Astrocyte of the cerebellum (primary cell): Measurements from ENCODE around the gene DLX2.

Source experiments
- DNase-seq: peaks from one replicate; pipeline ENCODE4 v3.0.0-alpha.2; 2011; ENCODE audit warnings: low read depth
- H3K4me3 ChIP-seq: 2 replicates; pipeline ENCODE4 v1.5.1; 2011; ENCODE audit warnings: mild to moderate bottlenecking, low read depth, low read length, moderate library complexity
- in situ Hi-C: cut with HindIII; loops from 2 replicates; pipeline ENCODE4 v1.10.0; 2017; ENCODE audit warnings: low sequenced_read_pairs
- TF ChIP-seq, protein P1 (sequence below): IDR thresholded peaks from 2 replicates; pipeline ENCODE4 v1.5.1; 2012; ENCODE audit warnings: low read length, low read depth, moderate library complexity, mild to moderate bottlenecking; ENCODE audit errors: missing control alignments

DLX2 gene

DNA sequence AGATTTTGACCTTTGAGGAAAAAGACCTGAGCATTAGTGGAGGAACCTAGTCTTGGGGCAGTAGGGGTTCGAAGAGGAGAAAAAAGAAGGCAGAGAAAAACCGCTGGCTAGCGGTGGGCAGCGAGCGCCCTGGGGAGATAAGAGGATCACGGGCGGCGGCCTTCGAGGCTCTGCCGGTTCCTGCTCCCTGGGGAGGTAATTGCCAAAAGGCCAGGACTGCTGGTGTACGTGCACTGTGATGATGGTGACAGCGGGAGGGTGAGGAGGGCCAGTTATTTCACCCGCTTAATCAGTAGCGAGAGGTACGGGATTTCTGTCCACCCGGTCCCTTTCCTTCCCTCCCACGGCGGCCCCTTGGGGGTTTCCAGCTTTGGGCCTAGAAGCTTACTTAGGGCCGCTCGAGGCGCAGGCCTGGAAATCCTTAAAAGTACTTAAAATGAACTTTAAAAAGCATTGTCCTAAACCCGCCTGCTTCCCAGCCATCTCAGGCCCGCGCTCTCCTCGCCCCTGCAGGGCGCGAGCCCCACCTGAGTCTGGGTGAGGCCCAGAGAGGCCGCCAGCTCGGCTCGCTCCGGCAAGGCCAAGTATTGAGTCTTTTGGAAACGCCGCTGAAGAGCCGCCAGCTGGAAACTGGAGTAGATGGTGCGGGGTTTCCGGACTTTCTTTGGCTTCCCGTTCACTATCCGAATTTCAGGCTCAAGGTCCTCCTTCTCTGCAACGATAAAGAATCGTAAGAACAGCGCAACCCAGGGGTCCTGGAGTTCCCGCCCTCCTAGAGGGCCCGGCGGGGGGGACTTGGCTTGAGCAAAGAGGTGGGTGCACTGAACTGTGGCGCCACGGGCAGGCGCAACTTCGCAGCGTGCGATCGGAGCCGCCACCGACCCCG is 1.5 kb downstream of the DLX2 start:
- peak overlapping the region; percentile 47 for H3K4me3 ChIP-seq
- TF ChIP-seq, protein P1, sequence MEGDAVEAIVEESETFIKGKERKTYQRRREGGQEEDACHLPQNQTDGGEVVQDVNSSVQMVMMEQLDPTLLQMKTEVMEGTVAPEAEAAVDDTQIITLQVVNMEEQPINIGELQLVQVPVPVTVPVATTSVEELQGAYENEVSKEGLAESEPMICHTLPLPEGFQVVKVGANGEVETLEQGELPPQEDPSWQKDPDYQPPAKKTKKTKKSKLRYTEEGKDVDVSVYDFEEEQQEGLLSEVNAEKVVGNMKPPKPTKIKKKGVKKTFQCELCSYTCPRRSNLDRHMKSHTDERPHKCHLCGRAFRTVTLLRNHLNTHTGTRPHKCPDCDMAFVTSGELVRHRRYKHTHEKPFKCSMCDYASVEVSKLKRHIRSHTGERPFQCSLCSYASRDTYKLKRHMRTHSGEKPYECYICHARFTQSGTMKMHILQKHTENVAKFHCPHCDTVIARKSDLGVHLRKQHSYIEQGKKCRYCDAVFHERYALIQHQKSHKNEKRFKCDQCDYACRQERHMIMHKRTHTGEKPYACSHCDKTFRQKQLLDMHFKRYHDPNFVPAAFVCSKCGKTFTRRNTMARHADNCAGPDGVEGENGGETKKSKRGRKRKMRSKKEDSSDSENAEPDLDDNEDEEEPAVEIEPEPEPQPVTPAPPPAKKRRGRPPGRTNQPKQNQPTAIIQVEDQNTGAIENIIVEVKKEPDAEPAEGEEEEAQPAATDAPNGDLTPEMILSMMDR = no peak
- in situ Hi-C loops = no loop called here
- DNase-seq = no peak

DNA sequence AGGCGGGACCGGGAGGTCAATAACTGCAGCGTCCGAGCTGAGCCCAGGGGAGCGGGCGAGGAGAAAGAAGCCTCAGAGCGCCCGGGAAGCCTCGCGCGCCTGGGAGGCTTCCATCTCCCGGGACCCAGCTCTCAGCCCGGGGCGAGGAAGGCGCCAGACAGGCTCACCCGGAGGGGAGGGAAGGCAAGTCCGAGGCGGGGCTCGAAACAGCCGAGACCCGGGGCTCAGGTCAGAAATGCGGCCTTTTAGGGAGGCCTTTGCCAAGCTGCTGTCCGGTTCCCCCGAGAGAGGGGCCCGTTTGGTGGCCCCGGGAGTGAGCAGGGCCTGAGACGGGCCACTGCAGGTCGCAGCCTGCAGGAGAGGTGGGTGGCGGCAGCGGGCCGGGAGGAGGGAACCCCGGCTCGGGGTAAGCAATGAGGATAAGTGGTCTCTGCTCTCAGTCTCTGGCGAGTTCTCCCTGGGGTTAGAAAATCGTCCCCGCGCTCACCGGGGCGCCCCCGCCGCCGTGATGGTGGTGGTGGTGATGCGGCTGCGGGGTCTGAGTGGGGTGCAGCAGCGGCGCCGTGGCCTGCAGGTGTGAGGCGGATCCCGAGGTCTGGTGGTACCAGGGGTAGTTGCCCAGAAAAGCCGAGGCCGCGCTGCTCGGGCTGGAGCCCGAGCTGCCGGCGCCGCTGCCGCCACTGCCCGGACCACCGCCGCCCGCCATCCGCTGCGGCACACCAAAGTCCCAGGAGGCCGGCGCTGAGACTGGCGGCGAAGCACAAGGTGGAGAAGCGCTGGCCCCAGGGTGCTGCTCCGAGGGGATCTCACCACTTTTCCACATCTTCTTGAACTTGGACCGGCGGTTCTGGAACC is 2.4 kb downstream of the DLX2 start:
- H3K4me3 ChIP-seq = no peak overlapping the region
- no peak for DNase-seq
- in situ Hi-C loops = no loop called here
- TF ChIP-seq, protein P1 = no peak

DNA sequence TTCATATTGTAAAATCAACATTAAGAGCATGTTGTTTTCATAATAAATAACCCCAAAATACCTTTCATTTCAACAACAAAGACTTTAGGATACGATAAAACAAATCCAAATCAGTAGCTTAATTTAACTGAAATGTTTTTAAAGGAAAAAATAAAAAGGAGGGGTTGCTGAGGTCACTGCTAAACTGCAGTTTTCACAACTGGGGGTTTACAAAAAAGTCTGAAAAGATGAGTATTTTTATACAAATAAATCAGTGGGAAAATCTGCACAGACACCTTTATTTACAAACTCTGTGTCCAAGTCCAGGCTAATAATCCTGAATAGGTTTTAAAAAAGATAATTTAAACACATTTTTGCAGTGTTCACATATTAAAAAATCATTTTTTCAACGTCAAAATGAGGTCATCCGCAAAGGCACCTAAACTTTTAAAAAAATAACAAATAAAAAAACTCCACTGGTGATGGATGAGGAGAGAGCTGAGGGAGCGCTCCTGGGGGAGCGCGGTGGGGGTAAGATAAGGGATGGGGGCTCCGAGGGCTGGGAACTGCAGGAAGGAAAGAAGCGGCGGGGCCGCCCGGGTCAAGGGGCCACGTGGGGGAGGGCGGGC is 3.1 kb downstream of the DLX2 start:
- no peak for DNase-seq
- in situ Hi-C loops = no loop called here
- H3K4me3 ChIP-seq = peak overlapping the region; percentile 38
- TF ChIP-seq, protein P1 = no peak

DNA sequence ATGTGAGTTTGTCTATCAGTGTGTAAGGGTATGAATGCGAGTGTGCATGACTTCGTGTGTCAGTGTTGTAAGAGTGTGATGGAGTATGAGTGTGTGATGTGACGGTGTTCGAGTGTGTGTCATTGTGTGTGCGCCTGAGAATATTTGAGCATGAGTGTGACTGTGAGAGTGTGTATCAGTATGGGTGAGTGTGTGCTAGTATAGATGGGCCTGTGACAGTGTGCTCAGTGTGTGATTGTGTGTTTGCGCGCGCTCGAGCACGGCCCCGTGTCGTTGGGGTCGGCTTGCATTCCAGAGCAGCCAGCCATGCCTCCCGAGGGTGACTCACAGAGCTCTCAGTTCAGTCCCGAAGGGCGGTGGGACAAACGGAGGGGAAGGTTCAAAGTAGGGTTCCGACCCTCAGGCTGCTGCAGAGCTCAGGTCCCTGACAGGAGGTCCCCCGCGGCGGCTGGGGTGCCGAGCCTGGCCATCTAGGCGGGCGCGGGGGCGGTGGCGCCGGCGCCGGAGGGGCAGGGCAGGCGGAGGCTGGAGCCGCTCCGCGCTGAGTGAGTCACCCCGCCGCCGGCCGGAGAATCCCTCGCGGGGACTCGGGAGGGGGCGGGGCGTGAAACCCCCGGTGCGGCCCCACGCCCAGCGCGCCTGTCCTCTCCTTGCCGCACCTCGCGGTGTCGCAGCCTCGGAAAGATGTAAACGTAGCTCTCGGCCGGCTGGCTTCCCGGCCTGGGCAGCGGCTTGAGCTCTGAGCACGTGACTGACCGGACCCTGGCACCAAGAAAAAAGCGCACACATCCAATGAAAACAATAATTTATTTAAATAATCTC is 3.8 kb downstream of the DLX2 start:
- no peak for DNase-seq
- H3K4me3 ChIP-seq = peak overlapping the region; percentile 38
- in situ Hi-C loops = no loop called here
- TF ChIP-seq, protein P1 = no peak

DNA sequence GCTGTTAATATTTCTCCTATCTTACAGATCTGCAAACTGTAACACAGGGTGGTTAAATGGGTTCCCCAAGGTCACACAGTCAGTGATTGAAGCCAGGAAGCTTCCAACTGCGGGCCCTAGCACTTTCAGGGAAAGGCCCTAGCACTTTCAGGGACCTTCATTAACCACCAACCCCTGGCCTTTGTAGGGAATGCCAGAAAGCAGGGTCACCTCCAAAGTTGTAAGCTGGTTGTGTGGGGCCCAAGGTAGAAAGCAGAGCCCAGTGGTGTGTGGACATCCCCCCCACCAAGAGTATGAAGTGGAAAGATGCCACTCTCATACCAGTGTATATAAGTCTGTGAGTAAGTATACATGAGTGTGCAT is 4.4 kb downstream of the DLX2 start:
- no peak overlapping the region for H3K4me3 ChIP-seq
- no peak for DNase-seq

More for the DNA sequence above, 4.4 kb downstream of the DLX2 start:
- in situ Hi-C loops = no loop called here
- TF ChIP-seq, protein P1 = no peak
